ENCODE measurements around the gene C22orf31.

C22orf31 gene

GRCh38 chr22:29009148-29009547 lies 52.5 kb downstream of the C22orf31 start:
- H3K4me3 ChIP-seq (ENCODE audit: control insufficient read depth in 1 of 7, extremely low read depth in 1 of 7, insufficient read depth in 4 of 7, low read depth in 2 of 7, low read length in 6 of 7) = no peak overlapping the region
- ChIA-PET CTCF (interaction anchor here (0.7 kb wide), 1 partner anchor 1104 kb away, joined by 3 read pairs; no protein-coding TSS in a partner anchor), POLR2A (no interaction called here)
- H3K27ac ChIP-seq (ENCODE audit: insufficient read depth in 1 of 2, low read depth in 1 of 2, low read length in 2 of 2, poor library complexity in 1 of 2, severe bottlenecking in 2 of 2) = no peak overlapping the region
- H3K27me3 ChIP-seq (replicated peaks in 2 of 5; ENCODE audit: control insufficient read depth in 4 of 5, insufficient read depth in 5 of 5, low read length in 4 of 5) = peaks cover 0 to 6% (median 1%) of the 10 kb centered on the region in 5 experiments
- DNase-seq = no peak
- no peaks in the 10 kb centered on the region for H3K36me3 ChIP-seq (ENCODE audit: control insufficient read depth in 4 of 4, insufficient read depth in 4 of 4, low read length in 3 of 4)
- H3K4me1 ChIP-seq (ENCODE audit: control extremely low read depth in 1 of 4, control insufficient read depth in 4 of 4, insufficient read depth in 4 of 4, low read length in 3 of 4) = peaks cover 0 to 17% (median 3%) of the 10 kb centered on the region in 4 experiments
- H3K9me3 ChIP-seq (ENCODE audit: control extremely low read depth in 1 of 5, control insufficient read depth in 4 of 5, insufficient read depth in 2 of 5, low read depth in 1 of 5, low read length in 4 of 5) = no peaks in the 10 kb centered on the region
- WGBS (ENCODE audit: insufficient coverage) = 100% methylated on average over 5 of the region's 5 CpGs
